ENCODE data around the gene EFNB1. TPM values are rescaled to one million over a fixed set of nuclear protein-coding genes. Genes with fewer than 3 reads are reported as not detected.

The EFNB1 gene
- polyA plus RNA-seq, 5 donors: 43.6 to 75.4 (median 57.9) TPM

DNA sequence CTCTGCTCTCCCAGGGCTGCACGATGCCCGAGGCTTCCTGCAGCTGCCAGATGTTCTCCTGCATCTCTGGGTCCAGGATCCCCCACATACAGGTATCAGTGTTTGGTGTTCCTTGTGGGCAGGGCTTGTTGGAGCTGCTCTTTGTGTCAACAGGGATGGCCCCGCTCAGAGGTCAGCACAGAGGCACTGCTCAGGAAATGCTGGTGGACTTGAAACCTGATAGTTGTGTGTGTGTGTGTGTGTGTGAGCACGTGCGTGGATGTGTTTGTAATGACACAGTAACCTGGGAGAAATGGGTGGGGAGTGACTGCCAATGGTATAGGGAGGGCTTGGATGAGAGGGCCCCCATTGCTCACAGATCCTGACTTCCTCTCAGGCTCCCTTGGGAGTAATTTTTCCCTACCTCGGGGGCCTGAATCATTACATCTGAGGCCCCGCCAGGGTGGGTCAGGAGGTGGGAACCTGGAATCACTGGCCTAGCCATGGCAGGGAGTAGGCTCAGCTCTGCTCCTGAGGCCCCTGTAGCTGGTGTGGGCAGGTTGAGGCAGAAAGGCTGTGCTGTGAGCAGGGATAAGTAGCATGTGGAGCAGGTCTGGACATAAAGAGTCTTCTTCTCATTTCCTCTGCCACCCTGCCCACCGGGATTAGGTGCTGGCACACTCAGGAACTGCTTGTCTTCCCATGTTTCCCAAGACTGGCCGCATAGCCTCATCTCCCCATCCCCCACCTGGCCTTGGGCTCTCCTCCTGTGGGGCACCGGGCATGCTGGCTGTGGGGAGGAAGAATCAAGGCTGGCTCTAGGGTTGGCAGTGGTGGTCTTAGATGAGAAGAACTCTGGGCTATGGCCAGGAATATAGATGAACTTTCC lies 2.5 kb upstream of the EFNB1 start:
- no peak for DNase-seq

DNA sequence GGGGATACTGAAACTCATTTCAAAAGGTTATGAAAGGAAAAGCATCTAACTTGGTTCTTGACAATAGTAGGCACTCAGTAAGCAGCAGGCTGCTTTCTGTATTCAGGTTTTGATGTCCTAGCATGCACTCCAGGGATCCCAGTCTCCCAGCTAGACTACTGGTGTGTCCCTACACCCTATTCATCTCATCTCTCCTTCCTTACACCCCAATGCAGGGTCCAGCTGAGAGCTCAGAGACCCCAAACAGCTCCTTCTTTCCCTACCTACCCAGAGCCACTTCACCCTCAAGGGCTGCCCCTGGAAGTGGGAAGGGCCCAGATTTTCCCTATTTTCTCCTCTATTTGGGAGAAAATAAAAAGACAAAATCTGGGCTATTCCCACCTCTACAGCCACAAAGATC lies 1.6 kb upstream of the EFNB1 start:
- no peak for DNase-seq

- DNase-seq: peak; percentile 79 to 83
Measured at GRCh38 chrX:68827848-68828624, 785 bp upstream of the EFNB1 start.

DNA sequence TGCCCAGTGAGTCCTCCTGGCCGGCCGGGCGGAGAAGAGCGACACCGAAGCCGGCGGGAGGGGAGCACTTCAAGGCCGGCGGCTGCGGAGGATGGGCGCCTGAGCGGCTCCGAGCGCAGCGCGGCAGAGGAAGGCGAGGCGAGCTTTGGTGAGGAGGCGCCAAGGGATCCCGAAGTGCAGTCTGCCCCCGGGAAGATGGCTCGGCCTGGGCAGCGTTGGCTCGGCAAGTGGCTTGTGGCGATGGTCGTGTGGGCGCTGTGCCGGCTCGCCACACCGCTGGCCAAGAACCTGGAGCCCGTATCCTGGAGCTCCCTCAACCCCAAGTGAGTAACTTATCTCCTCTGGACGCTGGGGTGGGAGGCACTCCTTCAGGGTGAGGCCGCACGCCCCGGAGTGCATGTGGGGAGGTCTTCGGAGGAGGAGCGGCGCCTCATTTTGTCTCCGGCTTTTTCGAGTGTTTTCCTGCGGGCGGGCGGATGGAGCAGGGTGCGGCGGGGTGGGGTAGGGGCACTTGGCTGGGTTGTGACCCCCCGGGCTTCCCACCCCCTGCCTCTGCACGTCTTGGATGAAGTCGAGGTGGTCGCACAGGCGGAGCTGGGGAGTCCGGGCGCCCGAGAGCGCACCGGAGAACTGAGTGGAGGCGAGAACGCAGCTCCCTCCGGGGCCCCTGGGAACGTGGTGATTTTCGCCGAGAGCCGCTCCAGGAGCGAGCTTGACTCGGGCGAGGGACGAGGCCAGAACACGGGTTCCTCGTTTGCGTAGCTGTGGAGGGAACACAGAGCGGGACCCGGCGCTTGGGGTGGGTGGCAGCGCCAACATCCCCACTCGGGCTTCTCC lies 979 bp downstream of the EFNB1 start:
- DNase-seq: no peak

GRCh38 chrX:68830419-68831404 lies 1.9 kb downstream of the EFNB1 start:
- no peak for DNase-seq

DNA sequence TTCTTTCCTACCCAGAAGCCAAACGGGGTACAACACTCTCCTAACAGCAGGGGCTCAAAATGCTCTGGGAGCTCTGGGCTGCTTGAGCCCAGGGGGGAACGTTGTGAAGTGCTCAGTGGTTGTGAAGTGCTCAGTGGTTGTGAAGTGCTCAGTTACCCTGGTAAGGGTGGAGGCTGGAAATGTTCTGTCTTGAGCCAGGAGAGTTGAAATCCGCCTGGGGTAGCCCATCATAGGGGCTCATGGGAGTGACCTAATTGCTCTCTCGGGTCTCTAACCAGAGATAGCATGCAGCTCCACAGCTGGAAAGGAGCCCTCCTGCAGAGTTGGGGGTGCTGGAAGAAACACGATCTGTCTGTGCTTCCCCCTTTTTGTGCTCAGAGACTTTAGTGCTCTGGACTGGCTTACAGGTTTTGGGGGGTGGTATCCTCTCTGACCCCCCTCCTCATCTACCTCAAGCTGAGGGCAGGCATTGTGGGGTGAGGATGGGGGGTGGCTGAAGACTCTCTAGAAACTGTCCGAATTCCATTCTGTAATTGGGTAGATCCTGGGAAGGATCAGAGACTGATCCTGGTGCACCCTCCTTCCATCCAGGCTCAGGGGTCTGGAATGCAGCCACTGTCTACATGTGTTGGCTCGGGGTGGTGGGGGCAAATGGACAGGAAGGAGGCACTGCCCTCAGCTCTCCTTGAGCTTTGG lies 2.7 kb downstream of the EFNB1 start:
- DNase-seq: no peak

DNA sequence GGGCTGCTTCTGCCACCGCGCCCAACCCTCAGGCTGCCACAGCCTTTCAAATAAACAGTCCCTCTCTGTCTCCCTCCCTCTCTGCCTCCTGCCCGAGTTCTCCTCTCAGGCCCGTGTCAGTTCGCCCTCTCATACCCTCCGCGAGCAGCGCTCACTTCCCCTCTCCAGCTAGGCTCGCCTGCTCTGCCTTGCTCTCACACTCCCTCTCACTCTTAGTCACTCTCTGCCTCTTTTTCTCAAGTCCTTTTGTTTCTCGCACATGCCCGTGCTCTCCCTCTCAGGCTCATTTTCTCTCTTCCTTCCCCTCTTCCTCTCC lies 3.2 kb downstream of the EFNB1 start:
- peak in 1 of 2 donors; percentile 40 for DNase-seq

DNA sequence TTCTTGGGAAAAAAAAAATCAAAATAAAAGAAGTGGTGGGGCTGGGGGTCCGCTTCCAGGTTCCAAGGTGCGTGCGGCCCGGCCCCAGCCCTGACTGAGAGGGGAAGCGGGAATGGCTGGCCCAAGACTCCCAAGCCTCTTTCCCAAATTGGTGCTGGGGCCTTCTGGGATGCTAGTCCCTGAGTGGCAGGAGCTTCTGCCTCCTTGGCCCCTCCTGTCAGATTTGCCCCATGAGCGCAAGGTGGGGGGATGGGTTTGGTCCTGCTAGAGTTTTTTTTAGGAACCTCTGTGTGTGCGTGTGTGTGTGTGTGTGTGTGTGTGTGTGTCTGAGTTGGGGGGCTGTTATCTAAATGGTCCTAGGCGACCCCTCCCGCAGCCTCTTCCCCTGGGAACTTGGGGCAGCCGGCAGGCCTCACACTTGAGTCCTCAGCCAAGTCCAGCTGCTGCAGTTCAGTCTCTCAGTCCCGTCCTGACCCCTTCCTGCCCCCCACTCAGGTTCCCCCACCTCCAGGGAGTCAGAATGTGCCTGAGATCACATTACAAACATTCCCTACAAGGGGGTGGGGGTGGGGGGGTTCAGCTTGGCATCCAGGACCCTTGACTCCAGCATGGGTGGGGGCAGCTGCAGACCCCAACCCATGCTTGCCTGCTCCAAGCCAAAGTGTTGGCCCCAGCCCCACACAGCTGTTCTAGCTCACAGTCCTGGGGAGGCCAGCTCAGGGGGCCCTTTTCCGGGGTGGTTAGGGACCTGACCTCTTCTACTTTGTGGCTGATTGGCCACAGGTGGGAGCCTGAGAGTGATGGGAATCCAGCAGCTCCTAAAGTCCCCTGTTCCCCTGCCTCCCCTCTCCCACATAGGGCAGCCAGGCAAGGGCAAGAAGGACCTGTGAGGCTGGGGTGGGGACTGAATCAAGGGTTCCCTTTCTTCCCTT lies 4.0 kb downstream of the EFNB1 start:
- DNase-seq: no peak

- no peak for DNase-seq
Measured at GRCh38 chrX:68833448-68833805, 4.6 kb downstream of the EFNB1 start.

DNA sequence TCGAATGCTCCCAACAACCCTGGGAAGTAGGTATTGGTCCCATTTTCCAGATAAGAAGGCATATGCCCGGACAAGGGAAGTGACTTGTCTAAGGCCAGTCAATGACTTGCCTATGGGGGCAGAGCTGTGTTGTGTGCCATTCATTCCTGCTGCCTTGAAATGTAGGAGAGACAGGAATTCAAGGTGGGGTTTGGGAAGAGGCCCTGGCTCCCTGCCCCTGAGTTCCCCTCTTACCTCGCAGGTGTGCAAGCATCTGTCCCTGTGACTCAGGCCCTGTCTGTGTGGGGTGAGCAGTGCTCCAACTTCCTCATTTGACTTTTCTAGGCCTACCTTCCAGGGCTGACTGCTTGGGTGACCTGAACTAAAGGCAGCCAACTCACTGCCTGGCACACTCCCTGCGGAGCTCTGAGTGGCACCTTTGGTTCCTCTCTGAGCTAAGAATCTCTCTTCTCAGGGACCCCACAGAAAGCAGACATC lies 5.1 kb downstream of the EFNB1 start:
- DNase-seq: no peak

DNA sequence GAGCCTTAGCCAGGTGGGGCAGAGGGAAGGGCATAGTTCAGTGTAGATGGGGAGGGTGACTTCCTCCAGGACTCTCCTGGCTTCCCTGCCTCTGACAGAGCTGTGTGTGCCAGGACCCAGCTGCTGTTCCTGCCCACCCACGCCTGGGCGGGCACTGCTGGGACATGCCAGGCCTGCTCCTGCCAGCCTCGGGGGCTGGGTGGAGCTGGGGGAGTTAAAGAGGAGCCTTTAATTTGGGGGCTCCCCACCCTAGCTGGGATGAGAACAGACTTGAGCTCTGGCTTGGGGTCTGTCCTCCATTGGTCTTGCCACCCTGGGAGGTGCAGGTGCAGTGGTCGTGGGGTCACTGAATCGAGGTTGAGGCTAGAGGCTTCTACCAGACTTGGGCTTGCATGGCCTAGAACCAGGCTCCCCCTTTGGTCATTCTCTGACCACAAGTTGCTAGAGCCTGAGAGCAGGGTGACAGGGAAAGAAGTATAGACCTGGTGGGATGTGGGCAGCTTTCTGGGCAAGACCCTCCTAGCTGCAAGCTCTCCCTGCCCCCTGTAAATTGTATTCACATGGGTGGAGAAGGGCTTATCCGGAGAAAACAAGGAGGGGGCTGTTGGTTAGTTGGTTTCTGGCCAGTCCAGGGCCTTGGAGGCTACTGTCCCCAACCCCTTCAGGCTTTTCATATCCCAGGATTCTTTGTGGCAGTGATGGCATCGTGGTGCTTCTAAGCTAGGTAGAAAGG lies 5.7 kb downstream of the EFNB1 start:
- no peak for DNase-seq

DNA sequence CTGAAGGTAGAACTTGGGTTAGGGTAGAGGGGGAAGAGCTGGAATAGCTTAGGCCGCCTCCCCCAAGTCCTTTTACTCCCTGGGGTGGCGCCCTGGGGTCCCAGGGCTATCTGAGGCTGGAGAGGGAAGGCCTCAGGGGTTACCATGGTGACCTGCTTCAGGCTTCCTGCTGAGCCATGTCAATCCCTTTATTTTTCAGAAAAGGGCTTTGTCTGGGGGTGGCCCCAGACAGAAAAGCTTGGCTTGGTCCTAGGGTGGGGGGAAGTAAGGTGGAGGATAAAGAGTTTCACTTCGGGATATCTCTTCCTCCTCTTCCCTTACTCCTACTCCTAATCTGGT lies 6.3 kb downstream of the EFNB1 start:
- no peak for DNase-seq

DNA sequence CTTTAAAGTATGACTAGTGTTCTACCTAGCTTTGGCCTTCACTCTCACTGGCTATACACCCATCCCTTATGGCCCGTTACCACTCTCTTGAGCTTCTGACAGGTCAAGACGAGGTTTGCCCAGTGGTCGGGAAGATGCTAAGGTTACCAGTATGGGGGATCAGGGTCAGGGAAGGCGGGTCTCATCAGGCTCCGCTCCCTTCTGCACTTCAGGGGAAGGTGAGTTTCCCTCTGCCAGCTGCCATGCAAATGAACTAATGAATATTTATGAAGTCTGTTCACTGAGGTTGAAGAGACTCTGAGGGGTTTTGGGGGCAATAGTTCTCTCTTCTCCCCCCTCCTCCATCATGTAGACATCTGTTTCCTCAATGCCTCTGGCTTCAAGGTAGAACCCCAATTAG lies 6.6 kb downstream of the EFNB1 start:
- no peak for DNase-seq

DNA sequence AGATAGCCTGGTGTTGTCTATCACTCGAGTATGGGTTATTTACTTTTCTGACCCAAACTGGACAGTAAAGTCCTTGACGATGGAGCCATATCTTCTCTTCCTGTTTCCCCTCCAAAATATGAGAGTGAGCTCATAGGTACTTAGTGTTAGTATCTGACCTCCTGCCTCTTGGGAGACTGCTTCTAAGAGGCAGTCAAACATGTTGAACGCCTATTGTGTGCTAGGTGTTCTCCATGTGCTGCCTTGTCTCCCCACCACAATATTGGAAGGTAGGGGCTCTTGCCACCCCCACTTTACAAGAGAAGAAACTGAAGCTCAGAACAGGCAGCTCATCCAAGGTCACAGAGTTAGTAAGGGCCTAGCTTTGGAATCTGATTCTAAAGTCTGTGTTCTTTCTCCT lies 8.3 kb downstream of the EFNB1 start:
- DNase-seq: no peak

- DNase-seq: no peak
Measured at GRCh38 chrX:68838571-68838910, 9.7 kb downstream of the EFNB1 start.

DNA sequence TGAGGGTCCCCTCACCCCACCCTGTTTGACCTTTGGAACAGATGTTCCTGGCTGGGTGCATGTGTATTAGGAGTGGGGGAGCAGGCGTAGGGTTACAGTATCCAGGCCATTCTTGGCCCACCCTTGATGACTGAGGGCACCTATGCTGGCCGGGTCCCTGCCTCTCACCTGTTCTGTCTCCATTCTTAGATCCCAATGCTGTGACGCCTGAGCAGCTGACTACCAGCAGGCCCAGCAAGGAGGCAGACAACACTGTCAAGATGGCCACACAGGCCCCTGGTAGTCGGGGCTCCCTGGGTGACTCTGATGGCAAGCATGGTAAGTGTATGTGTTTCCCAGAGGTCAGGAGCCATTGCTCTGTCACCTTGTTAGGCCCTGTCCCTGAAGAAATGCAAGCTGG lies 10.9 kb downstream of the EFNB1 start:
- no peak for DNase-seq

DNA sequence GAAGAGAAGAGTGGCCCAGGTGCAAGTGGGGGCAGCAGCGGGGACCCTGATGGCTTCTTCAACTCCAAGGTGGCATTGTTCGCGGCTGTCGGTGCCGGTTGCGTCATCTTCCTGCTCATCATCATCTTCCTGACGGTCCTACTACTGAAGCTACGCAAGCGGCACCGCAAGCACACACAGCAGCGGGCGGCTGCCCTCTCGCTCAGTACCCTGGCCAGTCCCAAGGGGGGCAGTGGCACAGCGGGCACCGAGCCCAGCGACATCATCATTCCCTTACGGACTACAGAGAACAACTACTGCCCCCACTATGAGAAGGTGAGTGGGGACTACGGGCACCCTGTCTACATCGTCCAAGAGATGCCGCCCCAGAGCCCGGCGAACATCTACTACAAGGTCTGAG lies 11.4 kb downstream of the EFNB1 start:
- no peak for DNase-seq

DNA sequence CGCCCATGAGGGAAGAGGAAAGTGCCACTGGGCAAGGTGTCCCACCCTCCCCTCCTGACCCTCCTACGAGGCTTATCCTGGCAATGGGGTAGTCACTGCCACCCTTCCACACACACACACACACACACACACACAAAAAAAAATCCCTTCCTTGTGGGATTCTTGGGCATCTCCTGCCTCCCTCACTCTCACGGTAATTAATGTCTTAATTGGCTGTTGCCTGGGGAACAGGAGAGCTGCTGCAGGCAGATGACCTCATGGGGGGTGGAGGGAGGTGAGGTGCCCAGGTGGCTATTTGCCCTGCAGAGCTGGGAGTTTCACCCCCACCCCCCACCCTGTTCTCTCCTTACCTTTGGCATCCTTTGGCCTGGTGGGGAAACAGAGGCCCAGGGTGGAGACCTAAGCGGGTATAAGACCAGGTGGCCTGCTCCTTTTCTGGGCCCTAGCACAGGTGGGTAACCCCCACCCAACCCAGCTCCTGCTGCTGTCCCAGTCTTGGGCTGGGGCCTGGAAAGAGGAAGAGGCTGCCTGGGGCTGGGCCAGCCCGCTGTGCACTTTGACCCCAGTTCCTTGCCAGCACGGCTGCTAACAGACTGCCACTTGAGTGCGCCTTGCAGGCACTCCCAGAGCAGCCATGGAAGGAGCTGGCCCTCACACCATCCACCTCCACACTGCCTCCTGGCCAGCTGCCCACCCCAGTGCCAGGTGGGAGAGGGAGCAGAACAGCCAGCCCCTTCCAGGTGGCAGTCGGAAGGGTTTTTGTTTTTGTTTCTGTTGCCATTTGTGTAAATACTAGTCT lies 12.6 kb downstream of the EFNB1 start:
- no peak for DNase-seq

Data from right lung (tissue), 5 donors.